Uterus (tissue), 2 donors: Measurements from ENCODE around the gene PLEKHG4B.

Experiments used
- CTCF ChIP-seq, 4 experiments: fragments of 200-600 bp in 2 of 4; fragments of 450-650 bp in 2 of 4; sonication (generic) in 2 of 4; IDR thresholded peaks; one replicate each; pipeline ENCODE4 v1.5.1; 2016 to 2019; ENCODE audit warnings: antibody characterized with exemption in 4 of 4, mild to moderate bottlenecking in 2 of 4, moderate library complexity in 1 of 4
- POLR2A ChIP-seq, 2 donors: fragments of 450-650 bp; IDR thresholded peaks; one replicate each; pipeline ENCODE4 v1.6.1; 2016; ENCODE audit warnings: antibody characterized with exemption in 2 of 2, mild to moderate bottlenecking in 1 of 2, moderate library complexity in 1 of 2

- no peak for TF ChIP-seq CTCF (IDR thresholded peaks at IDR 0.05)
- no peak for TF ChIP-seq POLR2A (IDR thresholded peaks at IDR 0.05)
Measured at GRCh38 chr5:126806-127205, 34.8 kb downstream of the PLEKHG4B start.
